Measurements from ENCODE around the gene E2F1.

DNA sequence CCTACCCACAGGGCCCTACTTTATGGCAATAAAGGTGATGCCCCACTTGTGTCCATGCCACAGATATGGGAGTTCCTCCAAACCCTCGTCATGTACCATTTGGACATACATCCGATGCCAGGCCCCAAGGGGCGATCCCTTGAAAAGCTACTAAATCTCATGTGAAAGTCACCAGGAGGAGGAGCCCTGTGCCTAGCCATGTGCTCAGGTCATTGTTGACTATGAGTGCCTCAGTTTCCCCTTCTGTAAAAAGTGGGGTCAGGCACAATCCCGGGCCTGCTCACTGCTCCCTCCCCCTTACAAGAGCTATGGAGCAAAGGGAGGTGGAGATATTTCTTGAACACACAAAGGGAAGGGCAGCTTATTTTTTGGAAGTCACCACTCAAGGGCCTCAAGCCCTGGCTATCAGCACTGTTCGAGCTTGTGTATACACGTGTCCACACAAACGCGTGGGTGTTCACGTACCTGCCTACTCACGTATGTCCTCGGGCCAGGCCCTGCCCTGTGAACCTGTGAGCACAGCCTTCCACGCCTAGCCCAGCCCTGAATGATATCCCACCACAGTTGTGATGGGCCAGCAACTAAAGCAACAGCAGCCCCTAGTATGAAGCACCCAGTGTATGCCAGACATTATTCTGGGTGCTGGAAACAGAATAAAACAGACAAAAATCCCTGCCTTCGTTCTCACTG is 17.6 kb downstream of the E2F1 start:
- no peak for TF ChIP-seq MYBL2 (CRISPR knock-in tag; IDR thresholded peaks at IDR 0.05)
- TF ChIP-seq, protein P1, sequence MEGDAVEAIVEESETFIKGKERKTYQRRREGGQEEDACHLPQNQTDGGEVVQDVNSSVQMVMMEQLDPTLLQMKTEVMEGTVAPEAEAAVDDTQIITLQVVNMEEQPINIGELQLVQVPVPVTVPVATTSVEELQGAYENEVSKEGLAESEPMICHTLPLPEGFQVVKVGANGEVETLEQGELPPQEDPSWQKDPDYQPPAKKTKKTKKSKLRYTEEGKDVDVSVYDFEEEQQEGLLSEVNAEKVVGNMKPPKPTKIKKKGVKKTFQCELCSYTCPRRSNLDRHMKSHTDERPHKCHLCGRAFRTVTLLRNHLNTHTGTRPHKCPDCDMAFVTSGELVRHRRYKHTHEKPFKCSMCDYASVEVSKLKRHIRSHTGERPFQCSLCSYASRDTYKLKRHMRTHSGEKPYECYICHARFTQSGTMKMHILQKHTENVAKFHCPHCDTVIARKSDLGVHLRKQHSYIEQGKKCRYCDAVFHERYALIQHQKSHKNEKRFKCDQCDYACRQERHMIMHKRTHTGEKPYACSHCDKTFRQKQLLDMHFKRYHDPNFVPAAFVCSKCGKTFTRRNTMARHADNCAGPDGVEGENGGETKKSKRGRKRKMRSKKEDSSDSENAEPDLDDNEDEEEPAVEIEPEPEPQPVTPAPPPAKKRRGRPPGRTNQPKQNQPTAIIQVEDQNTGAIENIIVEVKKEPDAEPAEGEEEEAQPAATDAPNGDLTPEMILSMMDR (IDR thresholded peaks at IDR 0.05): no peak

All from WTC11 (cell line).